B cell (primary cell): ENCODE results near the gene EEPD1. TPM values are rescaled to one million over a fixed set of nuclear protein-coding genes. Genes with fewer than 3 reads are reported as not detected.

Source experiments
- ATAC-seq: fragments of 200-7000 bp; cut with Tn5 transposase; one replicate; pipeline ENCODE4 v1.10.0; 2021; ENCODE audit warnings: low read depth, mild to moderate bottlenecking, moderate number of reproducible peaks, moderate library complexity
- CTCF ChIA-PET: fragments of 350-600 bp; sonication (Branson Sonifier 250); formaldehyde crosslinking; loops from one replicate; lab custom pipeline; 2021; ENCODE audit warnings: antibody characterized with exemption, inconsistent platforms; lab: Charles Lee
- POLR2A ChIA-PET: fragments of 350-600 bp; sonication (Branson Sonifier 250); formaldehyde crosslinking; loops from one replicate; lab custom pipeline; 2021; ENCODE audit warnings: antibody characterized with exemption; lab: Charles Lee
- DNase-seq: peaks from one replicate; pipeline ENCODE4 v3.0.0; 2013
- H2AFZ ChIP-seq: 2 replicates; pipeline ENCODE4 v1.6.1; 2012; ENCODE audit warnings: mild to moderate bottlenecking, low read depth, low read length; ENCODE audit not compliant: insufficient read depth, poor library complexity, severe bottlenecking
- H3K27ac ChIP-seq, 2 donors: 1 replicate in 1 of 2; 2 replicates in 1 of 2; pipeline ENCODE4 v1.5.1; 2012 to 2013; ENCODE audit warnings: low read length in 2 of 2, mild to moderate bottlenecking in 2 of 2, moderate library complexity in 1 of 2
- H3K27me3 ChIP-seq, 4 experiments: fragments of 200-600 bp in 1 of 4; sonication (generic) in 1 of 4; replicated peaks in 1 of 4; 1 replicate in 2 of 4; 2 replicates in 2 of 4; pipeline versions ENCODE4 v1.6.1 to v1.7.0; 2013 to 2016; ENCODE audit warnings: low read length in 3 of 4, mild to moderate bottlenecking in 2 of 4, mixed read lengths in 1 of 4, moderate library complexity in 1 of 4; ENCODE audit not compliant: insufficient read depth in 4 of 4, control insufficient read depth in 3 of 4; ENCODE audit errors: control extremely low read depth in 1 of 4
- H3K36me3 ChIP-seq, 2 experiments: replicated peaks in 1 of 2; 1 replicate in 1 of 2; 2 replicates in 1 of 2; pipeline versions ENCODE4 v1.6.1 to v1.7.1; 2013; ENCODE audit warnings: low read length in 1 of 2; ENCODE audit not compliant: insufficient read depth in 2 of 2, control insufficient read depth in 1 of 2; ENCODE audit errors: control extremely low read depth in 1 of 2, extremely low read depth in 1 of 2
- H3K4me1 ChIP-seq, 2 donors: fragments of 200-600 bp in 1 of 2; sonication (generic) in 1 of 2; 1 replicate in 1 of 2; 2 replicates in 1 of 2; pipeline versions ENCODE4 v1.5.1 to v1.6.1; 2013 to 2017; ENCODE audit warnings: low read length in 2 of 2; ENCODE audit not compliant: control insufficient read depth in 2 of 2, insufficient read depth in 2 of 2
- H3K4me2 ChIP-seq: replicated peaks from 2 replicates; pipeline ENCODE3; 2012; ENCODE audit warnings: mild to moderate bottlenecking, low read depth, low read length; ENCODE audit not compliant: poor library complexity, severe bottlenecking
- H3K4me3 ChIP-seq, 5 experiments: fragments of 200-600 bp in 1 of 5; sonication (generic) in 1 of 5; 1 replicate in 3 of 5; 2 replicates in 2 of 5; pipeline versions ENCODE4 v1.5.1 to v1.7.0; 2011 to 2016; ENCODE audit warnings: low read length in 4 of 5, mild to moderate bottlenecking in 4 of 5, low read depth in 2 of 5, control low read depth in 1 of 5, moderate library complexity in 1 of 5; ENCODE audit not compliant: insufficient read depth in 1 of 5; ENCODE audit errors: control extremely low read depth in 1 of 5, extremely low read depth in 1 of 5
- H3K79me2 ChIP-seq: fragments of 200-600 bp; sonication (generic); one replicate; pipeline ENCODE4 v1.6.0; 2016; ENCODE audit warnings: low read length; ENCODE audit not compliant: control insufficient read depth, insufficient read depth
- H3K9ac ChIP-seq: fragments of 200-600 bp; sonication (generic); 2 replicates; pipeline ENCODE4 v1.6.1; 2017; ENCODE audit warnings: mild to moderate bottlenecking, low read length, moderate library complexity
- H3K9me3 ChIP-seq, 3 donors: one replicate each; pipeline versions ENCODE4 v1.6.1 to v1.7.1; 2013; ENCODE audit warnings: low read length in 2 of 3; ENCODE audit not compliant: control insufficient read depth in 2 of 3, insufficient read depth in 1 of 3; ENCODE audit errors: control extremely low read depth in 1 of 3
- H4K20me1 ChIP-seq: 2 replicates; pipeline ENCODE4 v1.6.0; 2012; ENCODE audit warnings: mild to moderate bottlenecking, low read length; ENCODE audit not compliant: insufficient read depth, control insufficient read depth, poor library complexity, severe bottlenecking
- H3K27ac Mint-ChIP-seq: one replicate; pipeline ENCODE4 v1.8.0; 2021; ENCODE audit warnings: mixed read lengths
- H3K27me3 Mint-ChIP-seq: one replicate; pipeline ENCODE4 v1.8.0; 2021; ENCODE audit warnings: mixed read lengths
- H3K4me1 Mint-ChIP-seq: one replicate; pipeline ENCODE4 v1.8.0; 2021; ENCODE audit warnings: mixed read lengths
- H3K4me3 Mint-ChIP-seq: one replicate; pipeline ENCODE4 v1.8.0; 2021; ENCODE audit warnings: mixed read lengths
- H3K9me3 Mint-ChIP-seq: one replicate; pipeline ENCODE4 v1.8.0; 2022; ENCODE audit warnings: mixed read lengths; ENCODE audit not compliant: insufficient read depth
- CTCF ChIP-seq: fragments of 200-600 bp; IDR thresholded peaks from one replicate; pipeline ENCODE4 v1.8.0; 2022; ENCODE audit warnings: antibody characterized with exemption, mild to moderate bottlenecking
- EZH2 ChIP-seq: IDR thresholded peaks from 2 replicates; pipeline ENCODE4 v1.6.1; 2012; ENCODE audit warnings: borderline replicate concordance, low read depth, mild to moderate bottlenecking, moderate library complexity, low read length; ENCODE audit not compliant: insufficient read depth, poor library complexity, severe bottlenecking
- WGBS: methylation state at CpG from one replicate; pipeline ENCODE4 v1.1.5; 2013; ENCODE audit warnings: missing lambda C conversion rate; ENCODE audit not compliant: insufficient coverage; 5-methylcytosine and 5-hydroxymethylcytosine counted together
- intact Hi-C: fragments of 100-400 bp; cut with micrococcal nuclease; formaldehyde crosslinking; loops from one replicate; pipeline ENCODE4 v1.10.0; 2022
- polyA plus RNA-seq: library from polyadenylated mRNA; depleted of rRNA; stranded (reverse); fragments of >200 nt; gene quantifications from 2 replicates; pipeline ENCODE4 v1.2.3, GENCODE V29; 2012
- total RNA-seq, 2 donors: library from RNA; stranded (reverse); fragments of 120-200 nt in 1 of 2; gene quantifications; 1 replicate in 1 of 2; 2 replicates in 1 of 2; pipeline versions ENCODE4 v1.2.3 to v1.2.4, GENCODE V29; 2013 to 2022

EEPD1 gene
- total and polyA plus RNA-seq, 2 donors (not counting 1 experiment from before 2014, with no cell fraction given), result 0.49 to 4.1 TPM

DNA sequence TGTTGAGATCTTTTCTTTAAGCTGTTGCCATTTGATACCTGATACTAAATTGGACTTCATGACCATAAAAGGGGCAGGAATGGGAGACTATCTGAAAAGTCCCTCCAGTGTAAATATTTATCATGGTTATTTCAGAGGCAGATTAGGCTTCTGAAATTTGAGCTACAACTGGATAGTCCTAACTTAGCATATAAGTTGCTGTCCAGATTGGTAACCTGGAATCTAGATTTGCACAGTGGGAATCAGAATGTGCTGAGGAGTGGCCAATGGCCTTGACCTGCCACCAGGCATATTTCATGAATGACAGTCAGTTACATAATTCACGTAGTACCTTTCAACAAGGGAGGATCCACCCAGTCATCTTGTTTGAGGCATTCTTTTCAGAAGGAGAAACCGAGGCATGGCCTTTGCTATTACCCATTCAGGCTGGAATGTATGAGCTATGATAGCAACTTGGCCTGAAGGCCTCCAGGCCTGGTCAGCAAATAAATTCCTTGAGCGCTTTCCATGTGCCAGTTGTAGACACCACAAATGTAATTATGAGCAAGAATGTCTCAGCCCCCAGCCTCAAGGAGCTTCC is 80.0 kb downstream of the EEPD1 start:
- H3K4me3 ChIP-seq, result no peak overlapping the region

DNA sequence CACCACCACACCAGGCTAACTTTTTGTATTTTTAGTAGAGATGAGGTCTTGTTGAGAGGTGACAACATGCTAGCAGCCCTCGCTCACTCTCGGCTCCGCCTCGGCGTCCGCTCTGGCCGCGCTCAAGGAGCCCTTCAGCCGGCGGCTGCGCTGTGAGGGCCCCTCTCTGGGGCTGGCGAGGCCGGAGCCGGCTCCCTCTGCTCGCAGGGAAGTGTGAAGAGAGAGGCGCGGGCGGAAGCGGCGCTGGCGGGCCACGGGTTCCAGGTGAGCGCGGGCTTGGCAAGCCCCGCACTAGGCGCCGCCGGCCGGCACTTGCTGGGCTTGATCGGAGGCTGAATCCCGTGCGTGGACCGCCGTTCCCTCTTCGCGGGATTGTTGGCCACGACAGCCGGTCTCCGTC is 83.0 kb downstream of the EEPD1 start:
- H3K4me1 ChIP-seq, result no peaks in the 10 kb centered on the region
- 96% methylated on average over 39 of the region's 39 CpGs for WGBS
- no peaks in the 10 kb centered on the region for H3K9me3 Mint-ChIP-seq
- no peak overlapping the region for H3K27ac ChIP-seq
- no peaks in the 10 kb centered on the region for H3K79me2 ChIP-seq
- ChIA-PET POLR2A (no interaction called here), CTCF (no interaction called here)
- DNase-seq (no peak), ATAC-seq (no peak)
- no peak overlapping the region for H3K27ac Mint-ChIP-seq
- H3K4me3 Mint-ChIP-seq, result no peak overlapping the region
- no peaks in the 10 kb centered on the region for H4K20me1 ChIP-seq
- no peak overlapping the region for H3K9ac ChIP-seq
- H3K4me3 ChIP-seq, result no peak overlapping the region
- no peaks in the 10 kb centered on the region for H3K36me3 ChIP-seq
- no peaks in the 10 kb centered on the region for H3K27me3 Mint-ChIP-seq
- no peak overlapping the region for H3K4me2 ChIP-seq
- H3K9me3 ChIP-seq, result peaks cover 0 to 9% (median 0%) of the 10 kb centered on the region in 3 donors
- TF ChIP-seq CTCF, result no peak
- H3K27me3 ChIP-seq, result no peaks in the 10 kb centered on the region
- no peak overlapping the region for H2AFZ ChIP-seq
- no peaks in the 10 kb centered on the region for H3K4me1 Mint-ChIP-seq
- intact Hi-C loops, result no loop called here

More for the DNA sequence above, 80.0 kb downstream of the EEPD1 start:
- ChIA-PET POLR2A (no interaction called here), CTCF (no interaction called here)
- intact Hi-C loops, result no loop called here
- Mint-ChIP-seq H3K27me3 (no peaks in the 10 kb centered on the region), H3K4me1 (no peaks in the 10 kb centered on the region), H3K4me3 (no peak overlapping the region), H3K27ac (no peak overlapping the region), H3K9me3 (no peaks in the 10 kb centered on the region)
- no peaks in the 10 kb centered on the region for H3K79me2 ChIP-seq
- no peak overlapping the region for H3K4me2 ChIP-seq
- H3K9me3 ChIP-seq, result peaks cover 0 to 9% (median 0%) of the 10 kb centered on the region in 3 donors
- no peak overlapping the region for H3K27ac ChIP-seq
- TF ChIP-seq CTCF (no peak), EZH2 (no peak)
- H3K27me3 ChIP-seq, result no peaks in the 10 kb centered on the region
- DNase-seq (no peak), ATAC-seq (no peak)
- H3K4me1 ChIP-seq, result no peaks in the 10 kb centered on the region
- no peaks in the 10 kb centered on the region for H4K20me1 ChIP-seq
- H2AFZ ChIP-seq, result no peak overlapping the region
- WGBS, result 100% methylated on average over 1 of the region's 3 CpGs
- no peak overlapping the region for H3K9ac ChIP-seq
- no peaks in the 10 kb centered on the region for H3K36me3 ChIP-seq
